ENCODE results near the gene MAML1. TPM values are rescaled to one million over a fixed set of nuclear protein-coding genes. Genes with fewer than 3 reads are reported as not detected.

Gene MAML1
- total and polyA plus RNA-seq, 4 donors, result 2.2 to 7.6 (median 6.3) TPM

DNA sequence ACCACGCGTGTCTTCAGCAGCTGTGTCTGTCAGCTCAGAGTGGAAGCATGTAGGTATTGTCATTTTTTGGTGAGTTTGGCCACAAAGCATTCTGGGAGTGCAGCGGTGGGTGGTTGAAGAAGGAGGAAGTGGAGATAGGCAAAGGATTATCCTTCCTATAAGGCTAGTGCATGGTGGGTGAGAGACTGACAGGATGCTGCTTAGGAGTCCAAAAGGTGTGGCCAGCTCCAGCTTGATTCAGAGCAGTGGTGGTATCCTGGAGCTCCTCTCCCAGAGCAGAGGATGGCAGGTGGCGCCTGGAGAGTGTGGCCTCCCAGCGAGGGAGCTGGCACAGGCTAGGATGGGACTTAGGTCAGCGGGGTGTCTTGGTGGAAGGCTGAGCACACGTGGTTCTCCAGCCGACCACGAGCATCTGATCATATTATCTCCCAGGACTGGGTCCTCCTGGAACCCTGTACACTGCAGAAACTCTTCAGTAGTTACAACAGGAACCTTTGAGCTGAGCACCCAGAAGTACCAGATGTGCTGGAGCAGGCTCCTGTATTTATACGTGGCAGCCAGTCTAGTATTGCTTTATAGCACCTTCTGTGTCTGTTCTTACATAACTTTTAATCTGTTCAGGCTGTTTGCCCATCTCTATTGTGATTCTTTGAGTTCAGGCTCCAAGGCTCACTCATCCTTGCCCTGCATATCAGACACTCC lies 29.6 kb downstream of the MAML1 start:
- no peak for DNase-seq (ENCODE audit: low spot score)
- Histone ChIP-seq H3K27ac (ENCODE audit: low read depth in 1 of 2, low read length in 2 of 2) (peak overlapping the region; percentile 2 to 32), H3K9me3 (ENCODE audit: control insufficient read depth in 4 of 4, low read length in 3 of 4) (no peaks in the 10 kb centered on the region), H3K4me3 (ENCODE audit: low read depth in 1 of 3, low read length in 3 of 3) (no peak overlapping the region), H3K36me3 (ENCODE audit: control insufficient read depth in 4 of 4, insufficient read depth in 3 of 4, low read depth in 1 of 4, low read length in 3 of 4) (peaks cover 0 to 7% (median 4%) of the 10 kb centered on the region in 4 donors), H3K4me1 (ENCODE audit: control insufficient read depth in 4 of 4, insufficient read depth in 4 of 4, low read length in 3 of 4) (peaks cover 24 to 61% (median 51%) of the 10 kb centered on the region in 4 donors), H3K9ac (ENCODE audit: low read depth in 1 of 2, low read length in 2 of 2) (no peak overlapping the region), H3K27me3 (ENCODE audit: control insufficient read depth in 4 of 4, insufficient read depth in 4 of 4, low read length in 3 of 4) (no peaks in the 10 kb centered on the region)
- TF ChIP-seq NR2F2 (IDR thresholded peaks at IDR 0.05) (no peak), HNF4A (conservative IDR thresholded peaks at IDR 0.05) (peak; percentile 20 to 30)
- WGBS, result 30% methylated on average over 10 of the region's 10 CpGs

DNA sequence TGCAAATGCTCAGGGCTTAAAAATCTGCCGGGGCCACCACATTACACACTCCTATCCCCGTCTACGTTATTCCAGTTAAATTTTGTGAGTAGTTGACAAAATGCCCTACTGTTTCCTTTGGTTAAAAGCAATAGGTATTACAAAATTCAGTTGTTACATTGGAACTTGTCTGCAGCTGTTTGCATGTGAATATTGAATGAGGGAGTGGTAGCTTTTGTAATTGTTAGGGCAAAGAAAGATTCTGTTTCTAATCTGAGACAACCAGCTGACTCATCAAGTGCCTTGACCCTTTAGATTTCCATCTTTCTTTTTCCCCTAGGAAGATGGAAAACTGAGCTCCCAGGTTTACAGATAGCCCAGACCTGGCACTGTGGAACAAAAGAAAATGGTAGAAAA lies 30.2 kb downstream of the MAML1 start:
- no peak overlapping the region for H3K9ac ChIP-seq (ENCODE audit: low read depth in 1 of 2, low read length in 2 of 2)
- 8% methylated on average over 3 of the region's 3 CpGs for WGBS
- H3K27me3 ChIP-seq (ENCODE audit: control insufficient read depth in 4 of 4, insufficient read depth in 4 of 4, low read length in 3 of 4), result no peaks in the 10 kb centered on the region
- H3K27ac ChIP-seq (ENCODE audit: low read depth in 1 of 2, low read length in 2 of 2), result peak overlapping the region; percentile 2 to 32
- TF ChIP-seq, protein P1, sequence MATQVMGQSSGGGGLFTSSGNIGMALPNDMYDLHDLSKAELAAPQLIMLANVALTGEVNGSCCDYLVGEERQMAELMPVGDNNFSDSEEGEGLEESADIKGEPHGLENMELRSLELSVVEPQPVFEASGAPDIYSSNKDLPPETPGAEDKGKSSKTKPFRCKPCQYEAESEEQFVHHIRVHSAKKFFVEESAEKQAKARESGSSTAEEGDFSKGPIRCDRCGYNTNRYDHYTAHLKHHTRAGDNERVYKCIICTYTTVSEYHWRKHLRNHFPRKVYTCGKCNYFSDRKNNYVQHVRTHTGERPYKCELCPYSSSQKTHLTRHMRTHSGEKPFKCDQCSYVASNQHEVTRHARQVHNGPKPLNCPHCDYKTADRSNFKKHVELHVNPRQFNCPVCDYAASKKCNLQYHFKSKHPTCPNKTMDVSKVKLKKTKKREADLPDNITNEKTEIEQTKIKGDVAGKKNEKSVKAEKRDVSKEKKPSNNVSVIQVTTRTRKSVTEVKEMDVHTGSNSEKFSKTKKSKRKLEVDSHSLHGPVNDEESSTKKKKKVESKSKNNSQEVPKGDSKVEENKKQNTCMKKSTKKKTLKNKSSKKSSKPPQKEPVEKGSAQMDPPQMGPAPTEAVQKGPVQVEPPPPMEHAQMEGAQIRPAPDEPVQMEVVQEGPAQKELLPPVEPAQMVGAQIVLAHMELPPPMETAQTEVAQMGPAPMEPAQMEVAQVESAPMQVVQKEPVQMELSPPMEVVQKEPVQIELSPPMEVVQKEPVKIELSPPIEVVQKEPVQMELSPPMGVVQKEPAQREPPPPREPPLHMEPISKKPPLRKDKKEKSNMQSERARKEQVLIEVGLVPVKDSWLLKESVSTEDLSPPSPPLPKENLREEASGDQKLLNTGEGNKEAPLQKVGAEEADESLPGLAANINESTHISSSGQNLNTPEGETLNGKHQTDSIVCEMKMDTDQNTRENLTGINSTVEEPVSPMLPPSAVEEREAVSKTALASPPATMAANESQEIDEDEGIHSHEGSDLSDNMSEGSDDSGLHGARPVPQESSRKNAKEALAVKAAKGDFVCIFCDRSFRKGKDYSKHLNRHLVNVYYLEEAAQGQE (IDR thresholded peaks at IDR 0.05), result peak; percentile 11
- TF ChIP-seq JUND (IDR thresholded peaks at IDR 0.05) (no peak), GABPA (IDR thresholded peaks at IDR 0.05 in 1 of 2, conservative IDR thresholded peaks at IDR 0.05 in 1 of 2) (no peak), RAD21 (IDR thresholded peaks at IDR 0.05) (no peak), YY1 (IDR thresholded peaks at IDR 0.05) (peak; percentile 18), FOXA1 (IDR thresholded peaks at IDR 0.05) (no peak)
- H3K9me3 ChIP-seq (ENCODE audit: control insufficient read depth in 4 of 4, low read length in 3 of 4), result no peaks in the 10 kb centered on the region
- H3K4me1 ChIP-seq (ENCODE audit: control insufficient read depth in 4 of 4, insufficient read depth in 4 of 4, low read length in 3 of 4), result peaks cover 24 to 65% (median 54%) of the 10 kb centered on the region in 4 donors
- H3K4me3 ChIP-seq (ENCODE audit: low read depth in 1 of 3, low read length in 3 of 3), result no peak overlapping the region
- no peak for DNase-seq (ENCODE audit: low spot score)
- H3K36me3 ChIP-seq (ENCODE audit: control insufficient read depth in 4 of 4, insufficient read depth in 3 of 4, low read depth in 1 of 4, low read length in 3 of 4), result peaks cover 0 to 7% (median 4%) of the 10 kb centered on the region in 4 donors

DNA sequence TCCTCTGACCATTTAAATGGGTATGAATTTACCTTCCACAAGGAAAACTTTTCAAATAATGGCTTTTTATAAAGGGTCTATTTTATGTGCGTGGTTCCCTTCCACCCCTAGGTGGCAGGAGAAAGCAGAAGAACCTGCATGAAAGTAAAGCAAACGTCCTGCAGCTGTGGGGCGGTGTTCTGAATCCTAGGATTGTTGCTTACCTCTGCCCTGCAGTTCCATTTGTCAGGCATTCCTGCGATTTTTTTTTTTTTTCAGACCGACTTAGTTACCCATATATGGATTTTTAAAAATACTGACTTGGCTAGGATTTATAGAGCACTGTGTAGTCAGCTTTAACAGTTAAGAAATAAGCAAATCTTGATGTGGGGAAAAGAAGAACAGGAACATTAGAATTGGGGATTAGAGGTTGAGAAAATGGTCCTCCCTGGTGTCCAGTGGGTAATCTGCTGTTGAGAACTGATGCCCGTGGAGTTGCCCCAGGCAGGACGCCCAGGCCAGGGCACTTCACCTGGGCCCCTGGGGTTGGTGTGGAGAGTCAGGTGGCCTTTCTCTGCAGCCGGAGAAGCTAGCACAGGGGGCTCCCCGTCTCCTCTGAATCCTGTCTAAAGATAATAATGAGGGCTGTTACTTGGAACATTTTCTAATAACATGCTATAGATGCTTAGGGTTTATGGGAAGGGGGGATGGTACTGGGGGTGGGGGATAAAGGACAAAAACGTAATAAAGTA lies 30.8 kb downstream of the MAML1 start:
- peaks cover 0 to 7% (median 4%) of the 10 kb centered on the region in 4 donors for H3K36me3 ChIP-seq (ENCODE audit: control insufficient read depth in 4 of 4, insufficient read depth in 3 of 4, low read depth in 1 of 4, low read length in 3 of 4)
- H3K4me3 ChIP-seq (ENCODE audit: low read depth in 1 of 3, low read length in 3 of 3), result no peak overlapping the region
- DNase-seq (ENCODE audit: low spot score), result peak; percentile 50
- no peaks in the 10 kb centered on the region for H3K9me3 ChIP-seq (ENCODE audit: control insufficient read depth in 4 of 4, low read length in 3 of 4)
- WGBS, result 26% methylated on average over 10 of the region's 10 CpGs
- H3K9ac ChIP-seq (ENCODE audit: low read depth in 1 of 2, low read length in 2 of 2), result no peak overlapping the region
- no peaks in the 10 kb centered on the region for H3K27me3 ChIP-seq (ENCODE audit: control insufficient read depth in 4 of 4, insufficient read depth in 4 of 4, low read length in 3 of 4)
- H3K4me1 ChIP-seq (ENCODE audit: control insufficient read depth in 4 of 4, insufficient read depth in 4 of 4, low read length in 3 of 4), result peaks cover 24 to 62% (median 56%) of the 10 kb centered on the region in 4 donors
- peak overlapping the region in 1 of 2 donors; percentile 32 for H3K27ac ChIP-seq (ENCODE audit: low read depth in 1 of 2, low read length in 2 of 2)
- peak; percentile 43 for TF ChIP-seq SP1 (IDR thresholded peaks at IDR 0.05)
- TF ChIP-seq, protein P1 (IDR thresholded peaks at IDR 0.05), result no peak
- TF ChIP-seq, protein P2, sequence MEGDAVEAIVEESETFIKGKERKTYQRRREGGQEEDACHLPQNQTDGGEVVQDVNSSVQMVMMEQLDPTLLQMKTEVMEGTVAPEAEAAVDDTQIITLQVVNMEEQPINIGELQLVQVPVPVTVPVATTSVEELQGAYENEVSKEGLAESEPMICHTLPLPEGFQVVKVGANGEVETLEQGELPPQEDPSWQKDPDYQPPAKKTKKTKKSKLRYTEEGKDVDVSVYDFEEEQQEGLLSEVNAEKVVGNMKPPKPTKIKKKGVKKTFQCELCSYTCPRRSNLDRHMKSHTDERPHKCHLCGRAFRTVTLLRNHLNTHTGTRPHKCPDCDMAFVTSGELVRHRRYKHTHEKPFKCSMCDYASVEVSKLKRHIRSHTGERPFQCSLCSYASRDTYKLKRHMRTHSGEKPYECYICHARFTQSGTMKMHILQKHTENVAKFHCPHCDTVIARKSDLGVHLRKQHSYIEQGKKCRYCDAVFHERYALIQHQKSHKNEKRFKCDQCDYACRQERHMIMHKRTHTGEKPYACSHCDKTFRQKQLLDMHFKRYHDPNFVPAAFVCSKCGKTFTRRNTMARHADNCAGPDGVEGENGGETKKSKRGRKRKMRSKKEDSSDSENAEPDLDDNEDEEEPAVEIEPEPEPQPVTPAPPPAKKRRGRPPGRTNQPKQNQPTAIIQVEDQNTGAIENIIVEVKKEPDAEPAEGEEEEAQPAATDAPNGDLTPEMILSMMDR (IDR thresholded peaks at IDR 0.05; ENCODE audit: low read depth, low read length, missing input control), result peak; percentile 80
- TF ChIP-seq, protein P3, sequence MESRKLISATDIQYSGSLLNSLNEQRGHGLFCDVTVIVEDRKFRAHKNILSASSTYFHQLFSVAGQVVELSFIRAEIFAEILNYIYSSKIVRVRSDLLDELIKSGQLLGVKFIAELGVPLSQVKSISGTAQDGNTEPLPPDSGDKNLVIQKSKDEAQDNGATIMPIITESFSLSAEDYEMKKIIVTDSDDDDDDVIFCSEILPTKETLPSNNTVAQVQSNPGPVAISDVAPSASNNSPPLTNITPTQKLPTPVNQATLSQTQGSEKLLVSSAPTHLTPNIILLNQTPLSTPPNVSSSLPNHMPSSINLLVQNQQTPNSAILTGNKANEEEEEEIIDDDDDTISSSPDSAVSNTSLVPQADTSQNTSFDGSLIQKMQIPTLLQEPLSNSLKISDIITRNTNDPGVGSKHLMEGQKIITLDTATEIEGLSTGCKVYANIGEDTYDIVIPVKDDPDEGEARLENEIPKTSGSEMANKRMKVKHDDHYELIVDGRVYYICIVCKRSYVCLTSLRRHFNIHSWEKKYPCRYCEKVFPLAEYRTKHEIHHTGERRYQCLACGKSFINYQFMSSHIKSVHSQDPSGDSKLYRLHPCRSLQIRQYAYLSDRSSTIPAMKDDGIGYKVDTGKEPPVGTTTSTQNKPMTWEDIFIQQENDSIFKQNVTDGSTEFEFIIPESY (IDR thresholded peaks at IDR 0.05), result no peak
- peak; percentile 3 for TF ChIP-seq YY1 (IDR thresholded peaks at IDR 0.05)
- TF ChIP-seq FOXA2 (IDR thresholded peaks at IDR 0.05), result no peak
- TF ChIP-seq, protein P4, sequence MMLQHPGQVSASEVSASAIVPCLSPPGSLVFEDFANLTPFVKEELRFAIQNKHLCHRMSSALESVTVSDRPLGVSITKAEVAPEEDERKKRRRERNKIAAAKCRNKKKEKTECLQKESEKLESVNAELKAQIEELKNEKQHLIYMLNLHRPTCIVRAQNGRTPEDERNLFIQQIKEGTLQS (IDR thresholded peaks at IDR 0.05), result no peak
- peak; percentile 24 for TF ChIP-seq NR2F2 (IDR thresholded peaks at IDR 0.05)
- no peak for TF ChIP-seq HNF4A (conservative IDR thresholded peaks at IDR 0.05)
- peak in 1 of 2 donors; percentile 7 for TF ChIP-seq RXRA (IDR thresholded peaks at IDR 0.05)
